ENCODE results near the gene HLX.

The HLX gene

GRCh38 chr1:220917535-220918209, 38.4 kb downstream of the HLX start:
- Histone ChIP-seq H3K4me2 (ENCODE audit: low read depth, low read length, poor library complexity, severe bottlenecking) (no peak overlapping the region), H3K9me3 (ENCODE audit: insufficient read depth, low read length) (no peaks in the 10 kb centered on the region), H3K36me3 (ENCODE audit: low read length) (no peaks in the 10 kb centered on the region), H3F3A (ENCODE audit: insufficient read depth) (no peaks in the 10 kb centered on the region), H2AFZ (ENCODE audit: low read depth, low read length, severe bottlenecking) (no peak overlapping the region), H3K9me2 (replicated peaks; ENCODE audit: insufficient read depth, low read length) (no peaks in the 10 kb centered on the region), H3K27ac (ENCODE audit: low read depth, low read length) (no peak overlapping the region), H4K20me1 (ENCODE audit: low read depth, low read length) (no peaks in the 10 kb centered on the region), H3K79me2 (ENCODE audit: insufficient read depth, low read length) (no peaks in the 10 kb centered on the region), H3K27me3 (ENCODE audit: low read length) (no peaks in the 10 kb centered on the region), H3K4me3 (ENCODE audit: insufficient read depth, low read length, poor library complexity, severe bottlenecking) (no peak overlapping the region), H3K9ac (ENCODE audit: low read length) (no peak overlapping the region)
- TF ChIP-seq EZH2phosphoT487 (conservative IDR thresholded peaks at IDR 0.05; ENCODE audit: low read length): no peak
- TF ChIP-seq CTCF (IDR thresholded peaks at IDR 0.05; ENCODE audit: insufficient read depth, low read length, poor library complexity, severe bottlenecking): no peak

DNA sequence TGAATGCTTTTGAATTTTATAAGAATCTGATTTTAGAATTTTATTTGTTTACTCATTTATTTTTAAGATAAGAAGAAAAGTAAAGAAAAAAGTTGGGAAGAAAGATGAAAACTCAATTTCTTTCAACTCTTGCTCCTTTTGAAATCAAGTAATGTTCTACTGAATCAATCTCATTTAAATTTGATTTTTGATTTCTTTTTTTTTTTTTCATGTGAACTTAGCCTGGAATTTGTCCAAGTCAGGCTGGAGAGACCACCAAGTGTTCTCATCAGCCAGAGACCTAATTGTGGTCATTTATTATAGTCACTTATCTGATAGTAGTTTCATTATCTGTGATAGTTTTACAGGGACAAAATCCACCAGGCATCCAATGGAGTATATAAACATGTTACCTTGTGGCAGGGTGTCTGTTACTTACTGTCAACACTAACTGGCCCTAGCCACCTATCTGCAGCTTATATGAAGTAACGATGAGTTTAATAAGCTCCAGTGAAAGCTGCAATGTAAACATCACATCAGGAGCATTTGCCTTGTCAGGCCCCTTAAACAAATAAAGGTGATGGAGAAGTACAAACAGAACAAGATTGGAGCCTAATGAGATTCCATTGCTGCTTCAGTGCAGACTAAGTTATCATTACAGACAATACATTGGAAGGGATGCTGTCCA, 39.2 kb downstream of the HLX start:
- Histone ChIP-seq H3K4me2 (ENCODE audit: low read depth, low read length, poor library complexity, severe bottlenecking) (no peak overlapping the region), H3K9ac (ENCODE audit: low read length) (no peak overlapping the region), H3K36me3 (ENCODE audit: low read length) (no peaks in the 10 kb centered on the region), H3K79me2 (ENCODE audit: insufficient read depth, low read length) (no peaks in the 10 kb centered on the region), H3K9me2 (replicated peaks; ENCODE audit: insufficient read depth, low read length) (no peaks in the 10 kb centered on the region), H3K4me3 (ENCODE audit: insufficient read depth, low read length, poor library complexity, severe bottlenecking) (no peak overlapping the region), H2AFZ (ENCODE audit: low read depth, low read length, severe bottlenecking) (no peak overlapping the region), H3F3A (ENCODE audit: insufficient read depth) (no peaks in the 10 kb centered on the region), H3K27me3 (ENCODE audit: low read length) (no peaks in the 10 kb centered on the region), H4K20me1 (ENCODE audit: low read depth, low read length) (no peaks in the 10 kb centered on the region), H3K27ac (ENCODE audit: low read depth, low read length) (no peak overlapping the region), H3K9me3 (ENCODE audit: insufficient read depth, low read length) (no peaks in the 10 kb centered on the region)
- TF ChIP-seq CTCF (IDR thresholded peaks at IDR 0.05; ENCODE audit: insufficient read depth, low read length, poor library complexity, severe bottlenecking): no peak
- no peak for TF ChIP-seq EZH2phosphoT487 (conservative IDR thresholded peaks at IDR 0.05; ENCODE audit: low read length)

- Histone ChIP-seq H3K9me2 (replicated peaks; ENCODE audit: insufficient read depth, low read length) (no peaks in the 10 kb centered on the region), H2AFZ (ENCODE audit: low read depth, low read length, severe bottlenecking) (no peak overlapping the region), H4K20me1 (ENCODE audit: low read depth, low read length) (no peaks in the 10 kb centered on the region), H3K4me2 (ENCODE audit: low read depth, low read length, poor library complexity, severe bottlenecking) (no peak overlapping the region), H3K9ac (ENCODE audit: low read length) (no peak overlapping the region), H3K36me3 (ENCODE audit: low read length) (no peaks in the 10 kb centered on the region), H3K4me3 (ENCODE audit: insufficient read depth, low read length, poor library complexity, severe bottlenecking) (no peak overlapping the region), H3K27ac (ENCODE audit: low read depth, low read length) (no peak overlapping the region), H3K27me3 (ENCODE audit: low read length) (no peaks in the 10 kb centered on the region), H3F3A (ENCODE audit: insufficient read depth) (no peaks in the 10 kb centered on the region), H3K9me3 (ENCODE audit: insufficient read depth, low read length) (no peaks in the 10 kb centered on the region), H3K79me2 (ENCODE audit: insufficient read depth, low read length) (no peaks in the 10 kb centered on the region)
- TF ChIP-seq EZH2phosphoT487 (conservative IDR thresholded peaks at IDR 0.05; ENCODE audit: low read length): no peak
Observed at GRCh38 chr1:220920967-220921366, 41.7 kb downstream of the HLX start.

GRCh38 chr1:220921498-220921897, 42.3 kb downstream of the HLX start:
- TF ChIP-seq EZH2phosphoT487 (conservative IDR thresholded peaks at IDR 0.05; ENCODE audit: low read length) (no peak), CTCF (IDR thresholded peaks at IDR 0.05; ENCODE audit: insufficient read depth, low read length, poor library complexity, severe bottlenecking) (no peak)
- Histone ChIP-seq H3K9me3 (ENCODE audit: insufficient read depth, low read length) (no peaks in the 10 kb centered on the region), H3K36me3 (ENCODE audit: low read length) (no peaks in the 10 kb centered on the region), H3K4me2 (ENCODE audit: low read depth, low read length, poor library complexity, severe bottlenecking) (no peak overlapping the region), H3K9ac (ENCODE audit: low read length) (no peak overlapping the region), H3K9me2 (replicated peaks; ENCODE audit: insufficient read depth, low read length) (no peaks in the 10 kb centered on the region), H3K4me3 (ENCODE audit: insufficient read depth, low read length, poor library complexity, severe bottlenecking) (no peak overlapping the region), H3K27ac (ENCODE audit: low read depth, low read length) (no peak overlapping the region), H2AFZ (ENCODE audit: low read depth, low read length, severe bottlenecking) (no peak overlapping the region), H4K20me1 (ENCODE audit: low read depth, low read length) (no peaks in the 10 kb centered on the region), H3K79me2 (ENCODE audit: insufficient read depth, low read length) (no peaks in the 10 kb centered on the region), H3K27me3 (ENCODE audit: low read length) (no peaks in the 10 kb centered on the region), H3F3A (ENCODE audit: insufficient read depth) (no peaks in the 10 kb centered on the region)

All from SU-DHL-6 (cell line).